ENCODE data around the gene OOEP.

The OOEP gene

DNA sequence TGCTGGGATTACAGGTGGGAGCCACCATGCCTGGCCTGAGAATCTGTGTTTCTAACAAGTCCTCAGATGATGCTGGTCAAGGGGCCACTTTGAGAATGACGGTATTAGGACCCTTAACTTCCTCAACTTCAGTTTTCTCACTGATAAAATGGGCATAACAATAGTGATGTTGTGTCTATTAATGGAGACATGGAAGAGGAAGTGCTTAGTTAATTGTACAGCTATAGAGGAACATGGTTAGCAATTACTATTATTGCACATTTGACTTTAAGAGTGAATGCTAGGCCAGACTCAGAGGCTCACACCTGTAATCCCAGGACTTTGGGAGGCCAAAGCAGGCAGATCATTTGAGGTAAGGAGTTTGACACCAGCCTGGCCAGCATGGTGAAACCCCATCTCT lies 28.4 kb downstream of the OOEP start:
- Histone ChIP-seq H3K27ac (ENCODE audit: low read depth, low read length) (no peak overlapping the region), H3K27me3 (ENCODE audit: insufficient read depth, low read length) (no peaks in the 10 kb centered on the region), H3K4me1 (ENCODE audit: insufficient read depth, low read length) (no peaks in the 10 kb centered on the region; the same call in 1 of the 2 replicates), H3K36me3 (ENCODE audit: insufficient read depth, low read length) (no peaks in the 10 kb centered on the region), H3K9me3 (ENCODE audit: insufficient read depth, low read depth, low read length) (no peaks in the 10 kb centered on the region), H3K9ac (ENCODE audit: low read depth, low read length) (no peak overlapping the region), H3K4me3 (ENCODE audit: low read length) (no peak overlapping the region)
- WGBS = 82% methylated on average over 1 of the region's 1 CpG

DNA sequence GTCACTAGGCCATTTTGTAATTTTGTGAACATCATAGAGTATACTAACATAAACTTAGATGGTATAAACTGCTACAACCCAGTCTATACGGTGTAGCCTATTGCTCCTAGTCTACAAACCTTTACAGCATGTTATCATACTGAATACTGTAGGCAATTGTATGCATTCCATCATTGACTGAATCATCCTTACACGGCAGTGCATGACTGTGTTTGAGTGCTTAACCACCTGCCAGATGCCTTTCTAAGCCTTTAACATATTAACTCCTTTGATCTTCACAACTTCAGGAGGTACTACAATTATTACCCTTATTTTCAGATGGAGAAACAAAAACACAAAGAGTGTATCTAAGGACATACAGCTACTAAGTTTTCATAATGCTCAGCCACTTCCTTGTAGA lies 29.6 kb downstream of the OOEP start:
- WGBS = 83% methylated on average over 2 of the region's 2 CpGs
- H3K4me3 ChIP-seq (ENCODE audit: low read length) = no peak overlapping the region
- no peak overlapping the region for H3K9ac ChIP-seq (ENCODE audit: low read depth, low read length)
- no peaks in the 10 kb centered on the region for H3K27me3 ChIP-seq (ENCODE audit: insufficient read depth, low read length)
- no peak overlapping the region for H3K27ac ChIP-seq (ENCODE audit: low read depth, low read length)
- no peaks in the 10 kb centered on the region for H3K9me3 ChIP-seq (ENCODE audit: insufficient read depth, low read depth, low read length)
- H3K36me3 ChIP-seq (ENCODE audit: insufficient read depth, low read length) = no peaks in the 10 kb centered on the region
- no peaks in the 10 kb centered on the region; the same call in 1 of the 2 replicates for H3K4me1 ChIP-seq (ENCODE audit: insufficient read depth, low read length)

DNA sequence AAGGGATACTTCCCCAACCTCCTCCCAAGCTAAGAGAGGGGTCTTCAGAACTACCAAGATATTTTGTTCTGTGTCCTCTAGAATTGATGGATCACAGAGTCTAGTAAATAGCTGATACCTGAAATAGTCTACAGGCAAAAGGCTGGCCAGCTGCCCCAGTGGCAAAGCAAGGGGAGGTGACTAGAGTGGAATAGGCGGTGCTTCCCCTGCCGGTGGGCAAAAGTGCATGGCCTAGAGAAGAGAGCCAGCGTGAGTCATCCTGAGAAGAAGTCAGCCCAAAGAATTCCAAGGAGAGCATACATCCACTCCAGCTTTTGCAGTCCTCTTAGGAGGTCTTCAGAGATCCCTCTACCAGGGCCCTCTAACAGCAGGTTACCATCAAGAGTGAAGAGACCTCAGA lies 30.4 kb downstream of the OOEP start:
- WGBS = 73% methylated on average over 3 of the region's 3 CpGs

DNA sequence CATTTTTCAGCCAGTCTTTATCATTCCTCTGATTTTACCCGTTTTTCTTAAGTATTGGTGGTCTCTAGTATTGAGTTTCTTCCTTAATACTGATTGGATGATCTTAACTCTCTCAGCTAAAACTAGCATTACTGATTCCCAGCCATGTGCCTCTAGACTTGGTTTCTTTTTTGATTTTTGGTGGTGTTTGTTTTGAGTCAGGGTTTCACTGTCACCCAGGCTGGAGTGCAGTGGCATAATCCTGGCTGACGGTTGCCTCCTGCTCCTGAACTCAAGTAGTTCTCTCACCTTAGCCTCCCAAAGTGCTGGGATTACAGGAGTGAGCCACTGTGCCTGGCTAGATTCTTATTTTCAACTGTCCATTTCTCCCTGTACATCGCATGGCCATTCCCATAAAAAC lies 40.5 kb downstream of the OOEP start:
- 92% methylated on average over 2 of the region's 3 CpGs for WGBS

More for the DNA sequence above, 30.4 kb downstream of the OOEP start:
- no peak overlapping the region for H3K9ac ChIP-seq (ENCODE audit: low read depth, low read length)
- H3K4me1 ChIP-seq (ENCODE audit: insufficient read depth, low read length) = no peaks in the 10 kb centered on the region; the same call in 1 of the 2 replicates
- H3K27ac ChIP-seq (ENCODE audit: low read depth, low read length) = no peak overlapping the region
- H3K4me3 ChIP-seq (ENCODE audit: low read length) = no peak overlapping the region
- H3K9me3 ChIP-seq (ENCODE audit: insufficient read depth, low read depth, low read length) = no peaks in the 10 kb centered on the region
- no peaks in the 10 kb centered on the region for H3K27me3 ChIP-seq (ENCODE audit: insufficient read depth, low read length)
- no peaks in the 10 kb centered on the region for H3K36me3 ChIP-seq (ENCODE audit: insufficient read depth, low read length)

DNA sequence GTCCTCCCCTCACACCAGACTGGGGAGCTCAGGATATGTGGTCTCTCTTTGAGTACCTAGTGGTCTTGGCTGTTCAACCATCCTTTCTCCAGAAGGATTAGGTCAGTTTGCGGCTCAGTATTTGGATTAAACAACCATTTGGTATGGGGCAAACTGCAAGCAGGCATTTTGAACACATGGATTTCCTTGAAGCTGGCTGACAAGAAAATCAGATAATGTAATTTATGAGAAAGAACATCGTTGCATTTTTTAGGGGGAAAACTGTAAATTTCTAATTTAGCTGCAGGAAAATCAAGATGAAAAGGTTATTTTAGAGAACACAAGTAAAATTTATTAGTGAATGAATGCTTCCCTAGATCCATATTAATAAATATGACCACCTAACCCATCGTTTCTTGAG lies 40.9 kb downstream of the OOEP start:
- 94% methylated on average over 3 of the region's 3 CpGs for WGBS
- Histone ChIP-seq H3K9me3 (ENCODE audit: insufficient read depth, low read depth, low read length) (no peaks in the 10 kb centered on the region), H3K27ac (ENCODE audit: low read depth, low read length) (no peak overlapping the region), H3K27me3 (ENCODE audit: insufficient read depth, low read length) (no peaks in the 10 kb centered on the region), H3K9ac (ENCODE audit: low read depth, low read length) (no peak overlapping the region), H3K36me3 (ENCODE audit: insufficient read depth, low read length) (no peaks in the 10 kb centered on the region), H3K4me1 (ENCODE audit: insufficient read depth, low read length) (no peaks in the 10 kb centered on the region), H3K4me3 (ENCODE audit: low read length) (no peak overlapping the region)

More for the DNA sequence above, 40.5 kb downstream of the OOEP start:
- H3K27ac ChIP-seq (ENCODE audit: low read depth, low read length) = no peak overlapping the region
- H3K27me3 ChIP-seq (ENCODE audit: insufficient read depth, low read length) = no peaks in the 10 kb centered on the region
- no peaks in the 10 kb centered on the region for H3K9me3 ChIP-seq (ENCODE audit: insufficient read depth, low read depth, low read length)
- H3K9ac ChIP-seq (ENCODE audit: low read depth, low read length) = no peak overlapping the region
- no peak overlapping the region for H3K4me3 ChIP-seq (ENCODE audit: low read length)
- no peaks in the 10 kb centered on the region for H3K36me3 ChIP-seq (ENCODE audit: insufficient read depth, low read length)
- no peaks in the 10 kb centered on the region for H3K4me1 ChIP-seq (ENCODE audit: insufficient read depth, low read length)

DNA sequence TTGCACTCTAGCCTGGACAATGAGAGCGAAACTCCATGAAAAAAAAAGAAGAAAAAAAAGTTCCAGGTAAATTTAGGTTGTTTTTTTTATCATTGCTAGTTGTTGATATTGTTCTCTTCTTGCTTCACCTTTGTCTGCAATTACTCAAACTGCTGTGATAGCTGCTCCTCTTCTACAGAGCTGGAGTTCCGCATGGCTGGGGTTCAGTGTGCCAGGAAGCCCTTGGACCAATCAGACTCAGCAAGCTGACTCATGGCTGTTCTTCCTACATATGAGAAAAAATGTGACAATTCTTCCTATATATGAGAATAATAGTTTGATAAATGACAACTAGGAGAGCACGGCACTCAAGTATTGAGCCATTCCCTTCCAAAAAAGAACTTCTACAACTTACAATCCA lies 44.0 kb downstream of the OOEP start:
- Histone ChIP-seq H3K4me3 (ENCODE audit: low read length) (no peak overlapping the region), H3K27me3 (ENCODE audit: insufficient read depth, low read length) (no peaks in the 10 kb centered on the region), H3K27ac (ENCODE audit: low read depth, low read length) (no peak overlapping the region), H3K36me3 (ENCODE audit: insufficient read depth, low read length) (no peaks in the 10 kb centered on the region), H3K9ac (ENCODE audit: low read depth, low read length) (no peak overlapping the region), H3K9me3 (ENCODE audit: insufficient read depth, low read depth, low read length) (no peaks in the 10 kb centered on the region), H3K4me1 (ENCODE audit: insufficient read depth, low read length) (no peaks in the 10 kb centered on the region)
- 96% methylated on average over 2 of the region's 3 CpGs for WGBS

DNA sequence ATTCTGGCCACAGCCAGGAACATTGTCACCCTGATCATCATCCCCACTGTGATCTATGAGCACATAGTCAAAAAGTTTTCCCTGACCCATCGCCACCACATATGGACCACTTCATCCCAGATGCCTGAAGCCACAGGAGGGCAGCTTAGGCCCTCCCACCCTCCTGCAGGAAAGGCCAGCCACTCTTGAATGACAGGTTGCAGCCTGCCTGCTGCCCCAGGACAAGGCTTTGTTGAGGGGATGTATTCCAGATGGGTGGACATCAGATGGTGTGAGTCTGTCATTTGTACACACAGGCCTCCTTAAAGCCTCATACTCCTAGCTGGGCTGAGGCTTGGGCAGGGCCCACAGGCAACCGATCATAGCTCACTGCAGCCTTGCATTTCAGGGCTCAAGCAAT lies 46.4 kb downstream of the OOEP start:
- H3K36me3 ChIP-seq (ENCODE audit: insufficient read depth, low read length) = no peaks in the 10 kb centered on the region
- no peak overlapping the region for H3K4me3 ChIP-seq (ENCODE audit: low read length)
- H3K4me1 ChIP-seq (ENCODE audit: insufficient read depth, low read length) = no peaks in the 10 kb centered on the region
- no peak overlapping the region for H3K9ac ChIP-seq (ENCODE audit: low read depth, low read length)
- H3K27ac ChIP-seq (ENCODE audit: low read depth, low read length) = no peak overlapping the region
- H3K9me3 ChIP-seq (ENCODE audit: insufficient read depth, low read depth, low read length) = peaks cover 9% of the 10 kb centered on the region; the same call in 1 of the 2 replicates
- no peaks in the 10 kb centered on the region for H3K27me3 ChIP-seq (ENCODE audit: insufficient read depth, low read length)
- WGBS = 81% methylated on average over 2 of the region's 2 CpGs

Measured in HUES64 (cell line).